ENCODE data around the gene GALNTL6. TPM values are rescaled to one million over a fixed set of nuclear protein-coding genes. Genes with fewer than 3 reads are reported as not detected.

The GALNTL6 gene
- total RNA-seq, 1 experiment from 2014 or later: not detected

GRCh38 chr4:172740434-172740833 lies 927.2 kb downstream of the GALNTL6 start:
- Histone ChIP-seq H3K27ac (ENCODE audit: low read depth, low read length) (no peak overlapping the region), H3K9ac (ENCODE audit: low read length) (no peak overlapping the region), H4K20me1 (ENCODE audit: insufficient read depth) (no peaks in the 10 kb centered on the region), H3K4me2 (ENCODE audit: low read length) (no peak overlapping the region), H3K4me3 (replicated peaks in 1 of 2; ENCODE audit: low read depth in 1 of 2, low read length in 2 of 2) (no peak overlapping the region), H2AFZ (ENCODE audit: low read depth, low read length, poor library complexity, severe bottlenecking) (no peak overlapping the region), H3K4me1 (ENCODE audit: control insufficient read depth in 1 of 2, insufficient read depth in 2 of 2, low read length in 2 of 2) (no peaks in the 10 kb centered on the region), H3K36me3 (ENCODE audit: control insufficient read depth in 1 of 2, insufficient read depth in 2 of 2, low read length in 2 of 2) (no peaks in the 10 kb centered on the region), H3K9me2 (ENCODE audit: insufficient read depth) (no peaks in the 10 kb centered on the region), H3K9me3 (ENCODE audit: control insufficient read depth in 1 of 2, insufficient read depth in 1 of 2, low read depth in 1 of 2, low read length in 2 of 2) (no peaks in the 10 kb centered on the region), H3K79me2 (ENCODE audit: insufficient read depth, low read length) (no peaks in the 10 kb centered on the region), H3K27me3 (ENCODE audit: insufficient read depth, low read length) (no peaks in the 10 kb centered on the region)
- intact Hi-C loops (cut with micrococcal nuclease): no loop called here
- BruUV-seq (replicated peaks): no TSS peak
- DNase-seq (ENCODE audit: low read depth, low spot score) (no peak), ATAC-seq (no peak)
- ChIA-PET POLR2A (no interaction called here), CTCF (no interaction called here), RAD21 (ENCODE audit: low non-redundant PET in 1 of 2, low total read pairs in 2 of 2, uncharacterized antibody in 2 of 2, unreplicated experiment in 2 of 2) (no interaction called here)
- TF ChIP-seq ELF1 (IDR thresholded peaks at IDR 0.05; ENCODE audit: borderline replicate concordance, low read depth) (no peak), POLR2A (IDR thresholded peaks at IDR 0.05; ENCODE audit: borderline replicate concordance, extremely low read depth, insufficient read depth, insufficient read length) (no peak), MAX (IDR thresholded peaks at IDR 0.05) (no peak), EGR1 (IDR thresholded peaks at IDR 0.05; ENCODE audit: low read depth) (no peak), CTCF (IDR thresholded peaks at IDR 0.05 in 2 of 3, conservative IDR thresholded peaks at IDR 0.05 in 1 of 3; ENCODE audit: borderline replicate concordance in 1 of 3, insufficient read depth in 1 of 3, low read depth in 2 of 3, low read length in 2 of 3) (no peak), EZH2 (IDR thresholded peaks at IDR 0.05) (no peak), SP1 (IDR thresholded peaks at IDR 0.05; ENCODE audit: low read depth) (no peak), JUND (IDR thresholded peaks at IDR 0.05) (no peak), FOSL1 (IDR thresholded peaks at IDR 0.05; ENCODE audit: low read depth) (no peak), ATF3 (IDR thresholded peaks at IDR 0.05) (no peak), TCF7L2 (IDR thresholded peaks at IDR 0.05; ENCODE audit: borderline replicate concordance, extremely low read depth, insufficient read depth, insufficient read length) (no peak)
